SJSA1 (cell line): ENCODE data around the gene ZNF469. TPM values are rescaled to one million over a fixed set of nuclear protein-coding genes. Genes with fewer than 3 reads are reported as not detected.
A peak's percentile ranks its signal among the peaks of the same experiment; 100 is the strongest.

ENCODE experiments used
- DNase-seq, 2 experiments: peaks; one replicate each; pipeline ENCODE4 v3.0.0-alpha.2; 2015 to 2020; ENCODE audit warnings: low spot score in 2 of 2, low read depth in 1 of 2
- H3K27ac ChIP-seq: fragments of 250-450 bp; sonication (Bioruptor Pico); 2 replicates; pipeline ENCODE4 v1.5.1; 2020; ENCODE audit warnings: mild to moderate bottlenecking, moderate library complexity
- H3K27me3 ChIP-seq: fragments of 250-450 bp; sonication (Bioruptor Pico); replicated peaks from 2 replicates; pipeline ENCODE4 v1.5.1; 2020; ENCODE audit warnings: mild to moderate bottlenecking, moderate library complexity
- H3K36me3 ChIP-seq: fragments of 250-450 bp; sonication (Bioruptor Pico); 2 replicates; pipeline ENCODE4 v1.5.1; 2020; ENCODE audit warnings: mild to moderate bottlenecking
- H3K4me1 ChIP-seq: fragments of 250-450 bp; sonication (Bioruptor Pico); replicated peaks from 2 replicates; pipeline ENCODE4 v1.6.1; 2021; ENCODE audit warnings: mild to moderate bottlenecking
- H3K4me3 ChIP-seq: fragments of 250-450 bp; sonication (Bioruptor Pico); 2 replicates; pipeline ENCODE4 v1.5.1; 2020; ENCODE audit warnings: mild to moderate bottlenecking
- H3K9me3 ChIP-seq: fragments of 250-450 bp; sonication (Bioruptor Pico); replicated peaks from 2 replicates; pipeline ENCODE4 v1.5.1; 2020; ENCODE audit warnings: mild to moderate bottlenecking
- total RNA-seq: library from RNA; depleted of rRNA; stranded (reverse); fragments of >200 nt; shearing (Covaris generic); gene quantifications from 2 replicates; pipeline ENCODE4 v1.2.3, GENCODE V29; 2014; rRNA removed

ZNF469 gene
- 2.0 and 3.6 TPM in 2 replicates for total RNA-seq

- DNase-seq = peak in 1 of 2 experiments; percentile 34
- Histone ChIP-seq H3K27ac (peak within 1 kb of the TSS; percentile 59), H3K36me3 (peaks cover 36% of the 10 kb centered on the region), H3K27me3 (no peaks in the 10 kb centered on the region), H3K9me3 (no peaks in the 10 kb centered on the region), H3K4me3 (peak within 1 kb of the TSS; percentile 91), H3K4me1 (peaks cover 35% of the 10 kb centered on the region)
Observed at GRCh38 chr16:88382491-88383400, at the start of gene ZNF469. ZNF469 (plus strand) TSS chr16:88382959; CDS start chr16:88427471, 44,512 bp downstream.

- H3K9me3 ChIP-seq = no peaks in the 10 kb centered on the region
- peak overlapping the region; percentile 100 for H3K27ac ChIP-seq
- peak in 1 of 2 experiments; percentile 28 for DNase-seq
- H3K36me3 ChIP-seq = peaks cover 6% of the 10 kb centered on the region
- H3K4me3 ChIP-seq = peak overlapping the region; percentile 28
- no peaks in the 10 kb centered on the region for H3K27me3 ChIP-seq
- peaks cover 43% of the 10 kb centered on the region for H3K4me1 ChIP-seq
Observed at GRCh38 chr16:88333848-88334777, 48.6 kb upstream of the ZNF469 start.

- Histone ChIP-seq H3K9me3 (no peaks in the 10 kb centered on the region), H3K4me1 (peaks cover 41% of the 10 kb centered on the region), H3K4me3 (no peak overlapping the region), H3K27me3 (no peaks in the 10 kb centered on the region), H3K36me3 (peaks cover 6% of the 10 kb centered on the region), H3K27ac (no peak overlapping the region)
- no peak for DNase-seq
Observed at GRCh38 chr16:88334778-88335720, 47.7 kb upstream of the ZNF469 start.

GRCh38 chr16:88337021-88337420, 45.7 kb upstream of the ZNF469 start:
- Histone ChIP-seq H3K4me1 (peaks cover 21% of the 10 kb centered on the region), H3K36me3 (no peaks in the 10 kb centered on the region), H3K4me3 (no peak overlapping the region), H3K9me3 (no peaks in the 10 kb centered on the region), H3K27ac (no peak overlapping the region), H3K27me3 (no peaks in the 10 kb centered on the region)
- DNase-seq = no peak

- H3K9me3 ChIP-seq = 0 out of 2 replicates have a peak, but pooled peaks cover under 1% of the 10 kb centered on the region
- no peaks in the 10 kb centered on the region for H3K36me3 ChIP-seq
- H3K27me3 ChIP-seq = no peaks in the 10 kb centered on the region
- H3K4me3 ChIP-seq = no peak overlapping the region
- no peak overlapping the region for H3K27ac ChIP-seq
- DNase-seq = no peak
- peaks cover 17% of the 10 kb centered on the region for H3K4me1 ChIP-seq
Observed at GRCh38 chr16:88337538-88337937, 45.2 kb upstream of the ZNF469 start.

GRCh38 chr16:88338111-88338510, 44.6 kb upstream of the ZNF469 start:
- H3K27ac ChIP-seq = no peak overlapping the region
- H3K36me3 ChIP-seq = no peaks in the 10 kb centered on the region
- no peak for DNase-seq
- H3K9me3 ChIP-seq = 0 out of 2 replicates have a peak, but pooled peaks cover 3% of the 10 kb centered on the region
- H3K27me3 ChIP-seq = no peaks in the 10 kb centered on the region
- peaks cover 11% of the 10 kb centered on the region for H3K4me1 ChIP-seq
- no peak overlapping the region for H3K4me3 ChIP-seq

GRCh38 chr16:88338896-88339295, 43.9 kb upstream of the ZNF469 start:
- no peak for DNase-seq
- Histone ChIP-seq H3K36me3 (no peaks in the 10 kb centered on the region), H3K4me3 (no peak overlapping the region), H3K4me1 (peaks cover 5% of the 10 kb centered on the region), H3K9me3 (0 out of 2 replicates have a peak, but pooled peaks cover 3% of the 10 kb centered on the region), H3K27ac (no peak overlapping the region), H3K27me3 (no peaks in the 10 kb centered on the region)

GRCh38 chr16:88339930-88340754, 42.6 kb upstream of the ZNF469 start:
- no peak for DNase-seq
- H3K4me3 ChIP-seq = no peak overlapping the region
- 0 out of 2 replicates have a peak, but pooled peaks cover 3% of the 10 kb centered on the region for H3K9me3 ChIP-seq
- no peaks in the 10 kb centered on the region for H3K27me3 ChIP-seq
- H3K4me1 ChIP-seq = no peaks in the 10 kb centered on the region
- H3K36me3 ChIP-seq = no peaks in the 10 kb centered on the region
- no peak overlapping the region for H3K27ac ChIP-seq

GRCh38 chr16:88340755-88341150, 42.0 kb upstream of the ZNF469 start:
- no peak overlapping the region for H3K4me3 ChIP-seq
- no peaks in the 10 kb centered on the region for H3K27me3 ChIP-seq
- H3K4me1 ChIP-seq = no peaks in the 10 kb centered on the region
- H3K27ac ChIP-seq = no peak overlapping the region
- H3K9me3 ChIP-seq = 0 out of 2 replicates have a peak, but pooled peaks cover 3% of the 10 kb centered on the region
- H3K36me3 ChIP-seq = no peaks in the 10 kb centered on the region
- no peak for DNase-seq

- Histone ChIP-seq H3K4me3 (no peak overlapping the region), H3K9me3 (0 out of 2 replicates have a peak, but pooled peaks cover 3% of the 10 kb centered on the region), H3K4me1 (no peaks in the 10 kb centered on the region), H3K27ac (no peak overlapping the region), H3K36me3 (no peaks in the 10 kb centered on the region), H3K27me3 (no peaks in the 10 kb centered on the region)
- DNase-seq = no peak
Observed at GRCh38 chr16:88341551-88342290, 41.0 kb upstream of the ZNF469 start.

GRCh38 chr16:88342491-88342890, 40.3 kb upstream of the ZNF469 start:
- no peaks in the 10 kb centered on the region for H3K27me3 ChIP-seq
- H3K27ac ChIP-seq = no peak overlapping the region
- H3K4me3 ChIP-seq = no peak overlapping the region
- no peak for DNase-seq
- 0 out of 2 replicates have a peak, but pooled peaks cover 3% of the 10 kb centered on the region for H3K9me3 ChIP-seq
- no peaks in the 10 kb centered on the region for H3K4me1 ChIP-seq
- H3K36me3 ChIP-seq = no peaks in the 10 kb centered on the region
